ENCODE results near the gene ZNF57. TPM values are rescaled to one million over a fixed set of nuclear protein-coding genes. Genes with fewer than 3 reads are reported as not detected.

The ZNF57 gene
- total and polyA plus RNA-seq, 9 of the 15 experiments (the other 6 are each of a cell fraction or from before 2014, with no cell fraction given) = 3.9 to 13.5 (median 7.8) TPM

DNA sequence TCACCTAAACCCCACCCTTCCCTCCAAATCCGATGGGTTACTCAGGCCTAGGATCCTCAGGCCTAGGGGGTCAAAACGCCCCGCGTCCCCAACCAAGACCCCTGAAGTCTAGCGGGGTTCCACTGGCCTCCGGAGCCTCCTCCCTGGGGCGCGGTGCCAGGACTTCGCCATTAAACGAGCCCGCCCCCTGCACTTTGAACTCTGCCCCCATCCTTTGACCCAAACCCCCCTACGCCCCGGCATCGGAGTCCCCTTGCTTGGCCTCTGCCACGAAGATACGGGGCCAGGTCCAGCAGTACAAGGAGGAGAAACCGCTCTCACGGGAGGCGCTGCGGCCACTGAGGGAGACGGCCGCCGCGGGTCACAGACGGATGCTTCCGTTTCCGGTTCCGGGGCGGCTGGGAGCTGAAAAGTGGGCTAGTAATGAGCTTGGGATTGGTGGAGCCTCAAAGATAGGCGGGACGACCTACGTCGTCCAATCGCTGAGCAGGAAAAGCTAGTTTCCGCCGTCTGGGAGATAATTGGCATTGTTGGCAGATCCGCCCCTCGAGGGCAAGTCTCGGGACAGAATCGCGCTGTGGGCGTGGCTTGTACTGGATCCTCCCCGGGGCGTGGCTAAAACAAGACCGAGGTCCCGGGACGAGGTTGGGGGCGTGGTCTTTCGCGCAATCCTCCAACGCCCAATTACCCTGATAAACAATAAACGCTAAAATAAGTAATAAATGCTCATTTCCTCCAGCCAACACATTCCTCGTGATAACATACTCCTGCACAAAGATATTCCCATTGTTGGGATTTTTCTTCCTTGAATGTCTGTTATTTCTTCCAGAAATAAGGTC lies 49.8 kb downstream of the ZNF57 start (continued):
- TF ChIP-seq, protein P1, sequence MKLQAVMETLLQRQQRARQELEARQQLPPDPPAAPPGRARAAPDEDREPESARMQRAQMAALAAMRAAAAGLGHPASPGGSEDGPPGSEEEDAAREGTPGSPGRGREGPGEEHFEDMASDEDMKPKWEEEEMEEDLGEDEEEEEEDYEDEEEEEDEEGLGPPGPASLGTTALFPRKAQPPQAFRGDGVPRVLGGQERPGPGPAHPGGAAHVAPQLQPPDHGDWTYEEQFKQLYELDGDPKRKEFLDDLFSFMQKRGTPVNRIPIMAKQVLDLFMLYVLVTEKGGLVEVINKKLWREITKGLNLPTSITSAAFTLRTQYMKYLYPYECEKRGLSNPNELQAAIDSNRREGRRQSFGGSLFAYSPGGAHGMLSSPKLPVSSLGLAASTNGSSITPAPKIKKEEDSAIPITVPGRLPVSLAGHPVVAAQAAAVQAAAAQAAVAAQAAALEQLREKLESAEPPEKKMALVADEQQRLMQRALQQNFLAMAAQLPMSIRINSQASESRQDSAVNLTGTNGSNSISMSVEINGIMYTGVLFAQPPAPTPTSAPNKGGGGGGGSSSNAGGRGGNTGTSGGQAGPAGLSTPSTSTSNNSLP (IDR thresholded peaks at IDR 0.05; ENCODE audit: borderline replicate concordance, low read depth, low read length) = no peak
- TF ChIP-seq U2AF1 (optimal IDR thresholded peaks at IDR 0.05; ENCODE audit: low read depth, low read length) = no peak
- TF ChIP-seq ZNF347 (CRISPR knock-in tag; IDR thresholded peaks at IDR 0.05; ENCODE audit: low read depth) = no peak
- no peak for TF ChIP-seq ZNF239 (CRISPR knock-in tag; IDR thresholded peaks at IDR 0.05)
- TF ChIP-seq, protein P2, sequence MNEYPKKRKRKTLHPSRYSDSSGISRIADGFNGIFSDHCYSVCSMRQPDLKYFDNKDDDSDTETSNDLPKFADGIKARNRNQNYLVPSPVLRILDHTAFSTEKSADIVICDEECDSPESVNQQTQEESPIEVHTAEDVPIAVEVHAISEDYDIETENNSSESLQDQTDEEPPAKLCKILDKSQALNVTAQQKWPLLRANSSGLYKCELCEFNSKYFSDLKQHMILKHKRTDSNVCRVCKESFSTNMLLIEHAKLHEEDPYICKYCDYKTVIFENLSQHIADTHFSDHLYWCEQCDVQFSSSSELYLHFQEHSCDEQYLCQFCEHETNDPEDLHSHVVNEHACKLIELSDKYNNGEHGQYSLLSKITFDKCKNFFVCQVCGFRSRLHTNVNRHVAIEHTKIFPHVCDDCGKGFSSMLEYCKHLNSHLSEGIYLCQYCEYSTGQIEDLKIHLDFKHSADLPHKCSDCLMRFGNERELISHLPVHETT (CRISPR knock-in tag; conservative IDR thresholded peaks at IDR 0.05 in 1 of 2, IDR thresholded peaks at IDR 0.05 in 1 of 2) = peak in 1 of 2 experiments; percentile 98; a peak in 2 of 4 replicates
- TF ChIP-seq, protein P3, sequence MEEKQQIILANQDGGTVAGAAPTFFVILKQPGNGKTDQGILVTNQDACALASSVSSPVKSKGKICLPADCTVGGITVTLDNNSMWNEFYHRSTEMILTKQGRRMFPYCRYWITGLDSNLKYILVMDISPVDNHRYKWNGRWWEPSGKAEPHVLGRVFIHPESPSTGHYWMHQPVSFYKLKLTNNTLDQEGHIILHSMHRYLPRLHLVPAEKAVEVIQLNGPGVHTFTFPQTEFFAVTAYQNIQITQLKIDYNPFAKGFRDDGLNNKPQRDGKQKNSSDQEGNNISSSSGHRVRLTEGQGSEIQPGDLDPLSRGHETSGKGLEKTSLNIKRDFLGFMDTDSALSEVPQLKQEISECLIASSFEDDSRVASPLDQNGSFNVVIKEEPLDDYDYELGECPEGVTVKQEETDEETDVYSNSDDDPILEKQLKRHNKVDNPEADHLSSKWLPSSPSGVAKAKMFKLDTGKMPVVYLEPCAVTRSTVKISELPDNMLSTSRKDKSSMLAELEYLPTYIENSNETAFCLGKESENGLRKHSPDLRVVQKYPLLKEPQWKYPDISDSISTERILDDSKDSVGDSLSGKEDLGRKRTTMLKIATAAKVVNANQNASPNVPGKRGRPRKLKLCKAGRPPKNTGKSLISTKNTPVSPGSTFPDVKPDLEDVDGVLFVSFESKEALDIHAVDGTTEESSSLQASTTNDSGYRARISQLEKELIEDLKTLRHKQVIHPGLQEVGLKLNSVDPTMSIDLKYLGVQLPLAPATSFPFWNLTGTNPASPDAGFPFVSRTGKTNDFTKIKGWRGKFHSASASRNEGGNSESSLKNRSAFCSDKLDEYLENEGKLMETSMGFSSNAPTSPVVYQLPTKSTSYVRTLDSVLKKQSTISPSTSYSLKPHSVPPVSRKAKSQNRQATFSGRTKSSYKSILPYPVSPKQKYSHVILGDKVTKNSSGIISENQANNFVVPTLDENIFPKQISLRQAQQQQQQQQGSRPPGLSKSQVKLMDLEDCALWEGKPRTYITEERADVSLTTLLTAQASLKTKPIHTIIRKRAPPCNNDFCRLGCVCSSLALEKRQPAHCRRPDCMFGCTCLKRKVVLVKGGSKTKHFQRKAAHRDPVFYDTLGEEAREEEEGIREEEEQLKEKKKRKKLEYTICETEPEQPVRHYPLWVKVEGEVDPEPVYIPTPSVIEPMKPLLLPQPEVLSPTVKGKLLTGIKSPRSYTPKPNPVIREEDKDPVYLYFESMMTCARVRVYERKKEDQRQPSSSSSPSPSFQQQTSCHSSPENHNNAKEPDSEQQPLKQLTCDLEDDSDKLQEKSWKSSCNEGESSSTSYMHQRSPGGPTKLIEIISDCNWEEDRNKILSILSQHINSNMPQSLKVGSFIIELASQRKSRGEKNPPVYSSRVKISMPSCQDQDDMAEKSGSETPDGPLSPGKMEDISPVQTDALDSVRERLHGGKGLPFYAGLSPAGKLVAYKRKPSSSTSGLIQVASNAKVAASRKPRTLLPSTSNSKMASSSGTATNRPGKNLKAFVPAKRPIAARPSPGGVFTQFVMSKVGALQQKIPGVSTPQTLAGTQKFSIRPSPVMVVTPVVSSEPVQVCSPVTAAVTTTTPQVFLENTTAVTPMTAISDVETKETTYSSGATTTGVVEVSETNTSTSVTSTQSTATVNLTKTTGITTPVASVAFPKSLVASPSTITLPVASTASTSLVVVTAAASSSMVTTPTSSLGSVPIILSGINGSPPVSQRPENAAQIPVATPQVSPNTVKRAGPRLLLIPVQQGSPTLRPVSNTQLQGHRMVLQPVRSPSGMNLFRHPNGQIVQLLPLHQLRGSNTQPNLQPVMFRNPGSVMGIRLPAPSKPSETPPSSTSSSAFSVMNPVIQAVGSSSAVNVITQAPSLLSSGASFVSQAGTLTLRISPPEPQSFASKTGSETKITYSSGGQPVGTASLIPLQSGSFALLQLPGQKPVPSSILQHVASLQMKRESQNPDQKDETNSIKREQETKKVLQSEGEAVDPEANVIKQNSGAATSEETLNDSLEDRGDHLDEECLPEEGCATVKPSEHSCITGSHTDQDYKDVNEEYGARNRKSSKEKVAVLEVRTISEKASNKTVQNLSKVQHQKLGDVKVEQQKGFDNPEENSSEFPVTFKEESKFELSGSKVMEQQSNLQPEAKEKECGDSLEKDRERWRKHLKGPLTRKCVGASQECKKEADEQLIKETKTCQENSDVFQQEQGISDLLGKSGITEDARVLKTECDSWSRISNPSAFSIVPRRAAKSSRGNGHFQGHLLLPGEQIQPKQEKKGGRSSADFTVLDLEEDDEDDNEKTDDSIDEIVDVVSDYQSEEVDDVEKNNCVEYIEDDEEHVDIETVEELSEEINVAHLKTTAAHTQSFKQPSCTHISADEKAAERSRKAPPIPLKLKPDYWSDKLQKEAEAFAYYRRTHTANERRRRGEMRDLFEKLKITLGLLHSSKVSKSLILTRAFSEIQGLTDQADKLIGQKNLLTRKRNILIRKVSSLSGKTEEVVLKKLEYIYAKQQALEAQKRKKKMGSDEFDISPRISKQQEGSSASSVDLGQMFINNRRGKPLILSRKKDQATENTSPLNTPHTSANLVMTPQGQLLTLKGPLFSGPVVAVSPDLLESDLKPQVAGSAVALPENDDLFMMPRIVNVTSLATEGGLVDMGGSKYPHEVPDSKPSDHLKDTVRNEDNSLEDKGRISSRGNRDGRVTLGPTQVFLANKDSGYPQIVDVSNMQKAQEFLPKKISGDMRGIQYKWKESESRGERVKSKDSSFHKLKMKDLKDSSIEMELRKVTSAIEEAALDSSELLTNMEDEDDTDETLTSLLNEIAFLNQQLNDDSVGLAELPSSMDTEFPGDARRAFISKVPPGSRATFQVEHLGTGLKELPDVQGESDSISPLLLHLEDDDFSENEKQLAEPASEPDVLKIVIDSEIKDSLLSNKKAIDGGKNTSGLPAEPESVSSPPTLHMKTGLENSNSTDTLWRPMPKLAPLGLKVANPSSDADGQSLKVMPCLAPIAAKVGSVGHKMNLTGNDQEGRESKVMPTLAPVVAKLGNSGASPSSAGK (IDR thresholded peaks at IDR 0.05) = no peak
- TF ChIP-seq RCOR1 (IDR thresholded peaks at IDR 0.05; ENCODE audit: borderline replicate concordance in 1 of 2, low read depth in 2 of 2, low read length in 2 of 2) = no peak
- TF ChIP-seq FUS (optimal IDR thresholded peaks at IDR 0.05; ENCODE audit: low read depth, low read length) = no peak
- TF ChIP-seq EHMT2 (IDR thresholded peaks at IDR 0.05) = no peak
- TF ChIP-seq MTA2 (IDR thresholded peaks at IDR 0.05; ENCODE audit: low read depth) = peak; percentile 83
- TF ChIP-seq YBX1 (IDR thresholded peaks at IDR 0.05) = no peak
- TF ChIP-seq NR2F6 (CRISPR knock-in tag; IDR thresholded peaks at IDR 0.05) = peak; percentile 84; the same call in 1 of the 2 replicates
- TF ChIP-seq POLR2A (conservative IDR thresholded peaks at IDR 0.05) = peak; percentile 99

Measured in K562 (cell line).